GM21515 (cell line): ENCODE results near the gene FOXP1.

ENCODE experiments used
- ATAC-seq: cut with Tn5 transposase; IDR thresholded peaks from one replicate; pipeline ENCODE4 v1.9.1; 2021; ENCODE audit not compliant: unreplicated experiment

Gene FOXP1

GRCh38 chr3:71488391-71488809 is 95.1 kb downstream of the FOXP1 start:
- no peak for ATAC-seq

GRCh38 chr3:71487418-71487817 is 96.1 kb downstream of the FOXP1 start:
- no peak for ATAC-seq

GRCh38 chr3:71486831-71487230 is 96.7 kb downstream of the FOXP1 start:
- no peak for ATAC-seq

- no peak for ATAC-seq
Observed at GRCh38 chr3:71485896-71486295, 97.6 kb downstream of the FOXP1 start.

- no peak for ATAC-seq
Observed at GRCh38 chr3:71484452-71484851, 99.1 kb downstream of the FOXP1 start.

GRCh38 chr3:71484047-71484446 is 99.5 kb downstream of the FOXP1 start:
- no peak for ATAC-seq

GRCh38 chr3:71482771-71483170 is 100.8 kb downstream of the FOXP1 start:
- ATAC-seq, result no peak

GRCh38 chr3:71478568-71478967 is 105.0 kb downstream of the FOXP1 start:
- ATAC-seq, result no peak

- no peak for ATAC-seq
Observed at GRCh38 chr3:71476950-71477349, 106.6 kb downstream of the FOXP1 start.

- no peak for ATAC-seq
Observed at GRCh38 chr3:71469138-71469435, 114.4 kb downstream of the FOXP1 start.

- no peak for ATAC-seq
Observed at GRCh38 chr3:71468311-71469137, 115.0 kb downstream of the FOXP1 start.

- no peak for ATAC-seq
Observed at GRCh38 chr3:71466483-71466882, 117.0 kb downstream of the FOXP1 start.

GRCh38 chr3:71465371-71466036 is 118.0 kb downstream of the FOXP1 start:
- ATAC-seq, result no peak

- ATAC-seq, result no peak
Observed at GRCh38 chr3:71464613-71465012, 118.9 kb downstream of the FOXP1 start.

GRCh38 chr3:71463617-71464016 is 119.9 kb downstream of the FOXP1 start:
- no peak for ATAC-seq

GRCh38 chr3:71462586-71462985 is 120.9 kb downstream of the FOXP1 start:
- ATAC-seq, result no peak

GRCh38 chr3:71461749-71462483 is 121.6 kb downstream of the FOXP1 start:
- ATAC-seq, result no peak

GRCh38 chr3:71461114-71461513 is 122.4 kb downstream of the FOXP1 start:
- ATAC-seq, result no peak

GRCh38 chr3:71458895-71459294 is 124.6 kb downstream of the FOXP1 start:
- no peak for ATAC-seq

GRCh38 chr3:71456826-71457225 is 126.7 kb downstream of the FOXP1 start:
- no peak for ATAC-seq

- ATAC-seq, result no peak
Observed at GRCh38 chr3:71456156-71456555, 127.4 kb downstream of the FOXP1 start.
